Measurements from ENCODE around the gene CLEC16A.

CLEC16A gene

GRCh38 chr16:10983159-10983558, 38.8 kb downstream of the CLEC16A start:
- H3K27ac ChIP-seq, result no peak overlapping the region

GRCh38 chr16:10984509-10984908, 40.1 kb downstream of the CLEC16A start:
- H3K27ac ChIP-seq, result no peak overlapping the region
- TF ChIP-seq CTCF (conservative IDR thresholded peaks at IDR 0.05), result no peak

More at GRCh38 chr16:10983159-10983558, 38.8 kb downstream of the CLEC16A start:
- 0 out of 2 replicates have a peak, but pooled peaks have one; percentile 20 for TF ChIP-seq CTCF (conservative IDR thresholded peaks at IDR 0.05)

GRCh38 chr16:10987361-10988163, 43.2 kb downstream of the CLEC16A start:
- no peak for TF ChIP-seq CTCF (conservative IDR thresholded peaks at IDR 0.05)
- H3K27ac ChIP-seq, result no peak overlapping the region

- H3K27ac ChIP-seq, result no peak overlapping the region
- TF ChIP-seq CTCF (conservative IDR thresholded peaks at IDR 0.05), result no peak; the same call in 1 of the 2 replicates
These were observed 43.9 kb downstream of the CLEC16A start for GRCh38 chr16:10988164-10988803.

- H3K27ac ChIP-seq, result no peak overlapping the region
- no peak for TF ChIP-seq CTCF (conservative IDR thresholded peaks at IDR 0.05)
These were observed 44.5 kb downstream of the CLEC16A start for GRCh38 chr16:10988879-10989278.

GRCh38 chr16:10989559-10989958, 45.2 kb downstream of the CLEC16A start:
- H3K27ac ChIP-seq, result no peak overlapping the region
- no peak for TF ChIP-seq CTCF (conservative IDR thresholded peaks at IDR 0.05)

GRCh38 chr16:10990378-10990777, 46.0 kb downstream of the CLEC16A start:
- no peak for TF ChIP-seq CTCF (conservative IDR thresholded peaks at IDR 0.05)
- no peak overlapping the region for H3K27ac ChIP-seq
